IPS-18c (cell line): ENCODE results near the gene FGFR3.

Experiments used
- H3K4me3 ChIP-seq: 2 replicates; pipeline ENCODE4 v1.7.0; 2013; ENCODE audit warnings: low read depth, mild to moderate bottlenecking, low read length, moderate library complexity; ENCODE audit not compliant: insufficient read depth
- H3K9me3 ChIP-seq: one replicate; pipeline ENCODE4 v1.6.1; 2013; ENCODE audit warnings: mild to moderate bottlenecking, low read length, moderate library complexity; ENCODE audit not compliant: control insufficient read depth, insufficient read depth

The FGFR3 gene

DNA sequence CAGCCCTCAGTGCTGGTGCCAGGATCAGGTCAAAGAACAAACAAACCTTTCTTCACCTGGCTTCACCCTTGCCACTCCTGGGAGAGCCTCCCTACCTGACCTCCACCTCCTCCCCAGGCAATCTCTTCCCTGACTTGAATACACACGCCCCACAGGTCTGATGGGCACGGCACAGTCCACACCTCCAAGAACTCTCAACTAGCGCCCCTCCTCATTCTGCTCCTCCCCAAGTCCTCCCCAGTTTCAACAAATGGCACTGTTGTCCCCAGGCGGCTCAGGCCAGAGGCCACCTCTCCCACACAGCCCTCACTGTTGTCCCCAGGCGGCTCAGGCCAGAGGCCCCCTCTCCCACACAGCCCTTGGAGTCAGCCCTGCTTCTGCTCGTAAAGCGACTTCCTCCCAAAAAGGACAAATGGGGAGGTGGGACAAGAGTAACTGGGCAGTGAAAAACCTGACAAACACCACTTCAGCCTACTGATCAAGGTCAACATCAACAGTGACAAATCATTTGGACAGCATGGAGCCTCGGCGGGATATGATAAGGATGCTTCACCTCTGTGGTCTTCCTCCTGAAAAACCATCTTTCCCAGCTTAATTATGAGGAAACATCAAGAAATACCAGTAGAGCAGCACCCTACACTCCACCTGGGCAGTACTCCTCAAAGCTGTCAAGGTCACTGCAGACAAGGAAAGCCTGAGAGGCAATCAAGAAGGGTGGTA, 60.0 kb downstream of the FGFR3 start:
- Histone ChIP-seq H3K4me3 (no peak overlapping the region), H3K9me3 (no peaks in the 10 kb centered on the region)

DNA sequence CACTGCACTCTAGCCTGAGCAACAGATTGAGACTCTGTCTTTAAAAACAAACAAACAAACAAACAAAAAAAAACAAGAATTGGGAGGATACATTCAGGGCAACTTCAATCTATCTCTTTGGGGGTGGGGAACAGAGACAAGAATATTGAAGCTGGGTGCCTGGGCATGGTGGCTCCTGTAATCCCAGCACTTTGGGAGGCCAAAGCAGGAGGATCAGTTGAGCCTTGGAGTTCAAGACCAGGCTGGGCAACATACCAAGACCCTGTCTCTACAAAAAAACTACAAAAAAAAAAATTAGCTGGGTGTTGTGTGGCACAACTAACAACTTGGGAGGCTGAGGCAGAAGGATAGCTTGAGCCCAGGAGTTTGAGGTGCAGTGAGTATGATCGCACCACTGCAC, 61.7 kb downstream of the FGFR3 start:
- peaks cover 2% of the 10 kb centered on the region for H3K9me3 ChIP-seq
- peak overlapping the region; percentile 90 for H3K4me3 ChIP-seq

DNA sequence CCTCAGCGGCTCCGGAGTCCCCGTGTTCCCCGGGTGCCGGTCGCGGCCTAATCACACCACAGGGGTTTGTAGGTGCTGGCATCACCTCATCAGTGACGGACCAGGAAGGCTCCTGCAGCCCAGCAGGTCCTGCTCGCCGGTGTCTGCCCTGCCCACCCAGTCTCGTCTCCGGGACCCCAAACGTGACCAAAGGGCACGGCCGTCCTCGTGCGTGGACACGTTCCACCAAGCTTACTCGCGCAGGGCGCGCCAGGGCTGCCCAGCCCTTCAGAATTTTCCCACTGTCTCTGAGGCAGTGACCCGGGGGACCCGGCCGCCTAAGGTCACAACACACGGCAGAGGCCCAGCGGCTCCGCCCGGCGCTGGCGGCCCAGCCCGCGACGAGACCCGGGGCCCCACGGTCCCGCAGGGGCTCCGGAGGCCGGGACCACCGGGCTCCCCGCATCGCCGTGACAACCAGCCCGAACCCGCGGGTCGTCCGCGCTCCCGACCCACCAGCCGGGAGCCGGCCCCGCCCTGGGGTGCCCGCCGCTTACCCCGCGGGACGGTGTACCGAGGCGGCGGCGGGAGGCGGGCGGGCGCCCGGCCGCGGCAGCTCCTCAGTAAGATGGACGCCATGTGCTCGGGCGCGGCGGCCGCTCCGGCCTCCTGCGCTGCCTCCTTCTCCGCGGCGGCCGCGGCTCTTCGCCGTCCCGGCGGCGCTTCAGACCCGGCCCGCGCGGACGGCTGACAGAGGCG, 62.4 kb downstream of the FGFR3 start:
- peaks cover 2% of the 10 kb centered on the region for H3K9me3 ChIP-seq
- H3K4me3 ChIP-seq = peak overlapping the region; percentile 90

DNA sequence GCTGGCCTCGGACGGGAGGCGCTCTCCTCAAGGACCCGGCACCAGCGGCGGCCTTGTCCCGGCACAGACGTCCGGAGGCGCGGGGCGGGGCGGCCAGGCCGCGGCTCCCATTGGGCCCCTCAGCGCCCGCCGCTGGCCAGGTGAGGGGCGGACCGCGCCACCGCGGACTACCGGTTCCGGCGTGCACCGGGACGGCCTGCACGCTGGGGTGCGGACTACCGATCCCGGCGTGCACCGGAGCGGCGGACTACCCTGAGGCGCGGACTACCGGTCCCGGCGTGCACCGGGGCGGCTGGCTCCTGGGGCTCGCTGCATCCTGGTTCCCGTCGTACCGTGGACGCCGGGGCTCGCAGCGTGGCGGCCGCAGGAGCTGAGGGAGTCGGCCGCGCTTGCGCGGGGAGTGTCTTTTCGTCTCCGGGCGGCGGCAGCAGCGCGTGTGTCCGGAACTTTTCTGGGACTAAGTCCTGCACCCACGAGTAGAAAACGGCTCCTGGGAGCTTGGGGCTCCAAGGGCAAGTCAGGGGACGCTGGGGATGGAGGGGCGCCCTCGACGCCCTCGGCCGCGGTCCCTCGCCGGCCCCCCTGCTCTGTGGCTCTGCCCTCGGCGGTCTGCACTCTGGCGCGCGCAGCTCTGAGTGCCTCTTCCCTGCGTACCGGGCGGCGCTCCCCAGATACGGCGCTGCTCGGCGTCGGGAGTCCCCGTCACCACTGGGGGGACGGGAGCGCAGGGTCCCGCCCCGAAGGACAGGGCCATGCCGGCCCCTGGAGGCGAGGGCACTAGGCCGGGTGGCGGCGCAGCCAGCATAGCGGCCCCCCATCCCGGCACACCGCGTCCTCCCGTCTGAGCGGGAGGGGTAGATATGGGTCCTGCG, 63.2 kb downstream of the FGFR3 start, which contains the start of gene LETM1:
Gene LETM1, minus strand, starts transcription at position 86 of the 872 bp plus-strand sequence. CDS start 206 bp downstream, outside the sequence.
- peaks cover 2% of the 10 kb centered on the region for H3K9me3 ChIP-seq
- H3K4me3 ChIP-seq = peak within 1 kb of the TSS; percentile 90

DNA sequence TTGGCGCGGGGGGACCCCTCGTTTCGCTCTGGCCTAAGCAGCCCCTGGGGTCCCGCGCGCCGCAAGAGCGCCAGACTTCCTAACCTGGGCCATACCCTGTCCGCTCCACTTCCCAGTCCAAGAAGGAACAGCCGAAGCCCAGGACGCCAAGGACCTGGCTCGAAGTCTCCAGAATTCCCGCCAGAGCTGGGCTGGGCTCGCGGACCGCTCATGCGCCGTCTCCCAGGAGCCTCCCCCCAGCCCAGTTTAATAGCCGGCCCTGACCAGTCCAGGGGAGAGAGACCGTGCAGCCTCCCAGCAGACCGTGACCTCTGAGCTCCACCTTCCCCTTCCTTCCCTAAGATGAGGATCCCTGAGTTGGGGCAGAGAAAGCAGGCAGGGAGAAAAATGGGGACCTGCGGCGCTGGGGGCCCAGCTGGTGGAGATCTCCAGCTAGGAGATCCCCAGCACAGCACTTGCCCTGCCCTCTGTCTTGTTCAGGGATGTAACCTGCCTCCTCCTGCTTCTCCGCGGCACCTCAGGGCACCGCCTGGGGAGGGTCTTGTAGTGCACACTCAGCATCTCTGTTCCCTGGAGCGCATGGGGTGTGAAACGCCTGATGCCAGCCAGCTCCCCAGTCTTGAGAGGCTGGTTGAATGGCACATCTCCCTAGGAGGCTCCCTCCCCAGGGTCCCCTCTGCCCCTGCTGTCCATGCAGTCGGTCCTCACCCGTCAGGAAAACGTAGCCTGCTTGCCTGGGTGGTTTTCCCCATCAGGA, 64.0 kb downstream of the FGFR3 start:
- Histone ChIP-seq H3K9me3 (peaks cover 2% of the 10 kb centered on the region), H3K4me3 (peak overlapping the region; percentile 90)

DNA sequence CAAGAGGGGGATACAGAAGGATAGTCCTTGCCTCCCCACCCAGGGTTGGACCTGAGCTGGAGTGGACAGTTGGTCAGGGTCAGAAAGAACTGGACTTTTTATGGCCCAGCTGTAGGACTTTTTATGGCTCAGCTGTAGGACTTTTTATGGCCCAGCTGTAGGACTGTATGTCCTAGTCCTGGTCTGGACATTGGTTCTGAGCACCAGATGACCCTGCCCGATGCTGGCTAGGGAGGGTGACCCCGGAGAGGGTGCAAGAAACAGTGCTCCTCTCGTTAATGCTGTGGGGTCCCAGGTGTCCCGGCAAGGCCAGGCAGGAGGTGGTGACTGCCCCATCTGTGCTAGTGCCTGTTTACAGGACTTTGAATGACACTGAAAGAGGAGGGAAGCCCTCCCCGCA, 64.8 kb downstream of the FGFR3 start:
- Histone ChIP-seq H3K9me3 (peaks cover 2% of the 10 kb centered on the region), H3K4me3 (no peak overlapping the region)
